Fibroblast of lung (primary cell): ENCODE results near the gene GPR137.

Experiments
- EZH2 ChIP-seq: IDR thresholded peaks from 2 replicates; pipeline ENCODE4 v1.5.1; 2012; ENCODE audit warnings: low read length, control low read depth, mild to moderate bottlenecking; ENCODE audit errors: missing control alignments
- TF ChIP-seq, protein P1 (sequence below), 2 donors: IDR thresholded peaks in 1 of 2; conservative IDR thresholded peaks in 1 of 2; 1 replicate in 1 of 2; 2 replicates in 1 of 2; pipeline ENCODE4 v1.5.1; 2011 to 2012; ENCODE audit warnings: low read length in 2 of 2, control low read depth in 1 of 2, inconsistent platforms in 1 of 2, low read depth in 1 of 2, mild to moderate bottlenecking in 1 of 2

GRCh38 chr11:64303109-64304031 is 17.7 kb downstream of the GPR137 start:
- TF ChIP-seq, protein P1, sequence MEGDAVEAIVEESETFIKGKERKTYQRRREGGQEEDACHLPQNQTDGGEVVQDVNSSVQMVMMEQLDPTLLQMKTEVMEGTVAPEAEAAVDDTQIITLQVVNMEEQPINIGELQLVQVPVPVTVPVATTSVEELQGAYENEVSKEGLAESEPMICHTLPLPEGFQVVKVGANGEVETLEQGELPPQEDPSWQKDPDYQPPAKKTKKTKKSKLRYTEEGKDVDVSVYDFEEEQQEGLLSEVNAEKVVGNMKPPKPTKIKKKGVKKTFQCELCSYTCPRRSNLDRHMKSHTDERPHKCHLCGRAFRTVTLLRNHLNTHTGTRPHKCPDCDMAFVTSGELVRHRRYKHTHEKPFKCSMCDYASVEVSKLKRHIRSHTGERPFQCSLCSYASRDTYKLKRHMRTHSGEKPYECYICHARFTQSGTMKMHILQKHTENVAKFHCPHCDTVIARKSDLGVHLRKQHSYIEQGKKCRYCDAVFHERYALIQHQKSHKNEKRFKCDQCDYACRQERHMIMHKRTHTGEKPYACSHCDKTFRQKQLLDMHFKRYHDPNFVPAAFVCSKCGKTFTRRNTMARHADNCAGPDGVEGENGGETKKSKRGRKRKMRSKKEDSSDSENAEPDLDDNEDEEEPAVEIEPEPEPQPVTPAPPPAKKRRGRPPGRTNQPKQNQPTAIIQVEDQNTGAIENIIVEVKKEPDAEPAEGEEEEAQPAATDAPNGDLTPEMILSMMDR (conservative IDR thresholded peaks at IDR 0.05 in 1 of 2, IDR thresholded peaks at IDR 0.05 in 1 of 2; ENCODE audit: low read depth in 1 of 2, low read length in 2 of 2) = no peak
- no peak for TF ChIP-seq EZH2
